ENCODE results near the gene C7. TPM values are rescaled to one million over a fixed set of nuclear protein-coding genes. Genes with fewer than 3 reads are reported as not detected.
"Not testable (repeated sequence)": the region's sequence is repeated elsewhere in the genome, so short reads cannot be mapped to it uniquely, and the experiment has no call there.

C7 gene
- total RNA-seq, 2 donors from 2014 or later = 68.2 to 147 TPM

GRCh38 chr5:41009232-41009631 is 99.9 kb downstream of the C7 start:
- Histone ChIP-seq H3K4me3 (no peak overlapping the region), H3K4me1 (replicated peaks) (no peaks in the 10 kb centered on the region), H3K27ac (no peak overlapping the region), H3K36me3 (no peaks in the 10 kb centered on the region), H3K9me3 (no peaks in the 10 kb centered on the region), H3K27me3 (replicated peaks; ENCODE audit: insufficient read depth) (no peaks in the 10 kb centered on the region)
- no peak for TF ChIP-seq POLR2AphosphoS5 (IDR thresholded peaks at IDR 0.05)
- no peak for TF ChIP-seq POLR2A (IDR thresholded peaks at IDR 0.05)
- TF ChIP-seq, protein P1, sequence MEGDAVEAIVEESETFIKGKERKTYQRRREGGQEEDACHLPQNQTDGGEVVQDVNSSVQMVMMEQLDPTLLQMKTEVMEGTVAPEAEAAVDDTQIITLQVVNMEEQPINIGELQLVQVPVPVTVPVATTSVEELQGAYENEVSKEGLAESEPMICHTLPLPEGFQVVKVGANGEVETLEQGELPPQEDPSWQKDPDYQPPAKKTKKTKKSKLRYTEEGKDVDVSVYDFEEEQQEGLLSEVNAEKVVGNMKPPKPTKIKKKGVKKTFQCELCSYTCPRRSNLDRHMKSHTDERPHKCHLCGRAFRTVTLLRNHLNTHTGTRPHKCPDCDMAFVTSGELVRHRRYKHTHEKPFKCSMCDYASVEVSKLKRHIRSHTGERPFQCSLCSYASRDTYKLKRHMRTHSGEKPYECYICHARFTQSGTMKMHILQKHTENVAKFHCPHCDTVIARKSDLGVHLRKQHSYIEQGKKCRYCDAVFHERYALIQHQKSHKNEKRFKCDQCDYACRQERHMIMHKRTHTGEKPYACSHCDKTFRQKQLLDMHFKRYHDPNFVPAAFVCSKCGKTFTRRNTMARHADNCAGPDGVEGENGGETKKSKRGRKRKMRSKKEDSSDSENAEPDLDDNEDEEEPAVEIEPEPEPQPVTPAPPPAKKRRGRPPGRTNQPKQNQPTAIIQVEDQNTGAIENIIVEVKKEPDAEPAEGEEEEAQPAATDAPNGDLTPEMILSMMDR (IDR thresholded peaks at IDR 0.05) = no peak
- WGBS = 89% methylated on average over 4 of the region's 4 CpGs
- no peak for DNase-seq (ENCODE audit: low spot score)
- intact Hi-C loops (cut with DNase I) = no loop called here

DNA sequence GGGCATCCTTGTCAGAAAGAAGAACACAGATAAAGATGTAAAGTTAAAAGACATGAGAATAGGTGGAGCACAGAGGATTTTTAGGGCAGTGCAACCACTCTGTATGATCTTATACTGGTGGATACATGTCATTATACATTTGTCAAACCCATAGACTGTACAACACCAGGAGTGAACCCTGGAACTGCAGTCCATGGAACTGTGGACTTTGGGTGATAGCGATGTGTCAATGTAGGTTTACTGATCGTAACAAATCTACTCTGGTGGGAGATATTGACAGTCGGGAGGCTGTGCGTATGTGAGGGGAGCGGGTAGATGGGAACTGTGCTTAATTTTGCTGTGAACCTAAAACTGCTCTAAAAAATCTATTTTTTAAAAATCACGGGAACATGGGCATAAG is 101.3 kb downstream of the C7 start:
- H3K9me3 ChIP-seq = no peaks in the 10 kb centered on the region
- H3K4me3 ChIP-seq = no peak overlapping the region
- no peak overlapping the region for H3K27ac ChIP-seq
- no peaks in the 10 kb centered on the region for H3K27me3 ChIP-seq (replicated peaks; ENCODE audit: insufficient read depth)
- H3K36me3 ChIP-seq = no peaks in the 10 kb centered on the region
- TF ChIP-seq POLR2AphosphoS5 (IDR thresholded peaks at IDR 0.05) = no peak
- TF ChIP-seq, protein P1 (IDR thresholded peaks at IDR 0.05) = no peak
- no peaks in the 10 kb centered on the region for H3K4me1 ChIP-seq (replicated peaks)
- WGBS = 98% methylated on average over 6 of the region's 6 CpGs
- intact Hi-C loops (cut with DNase I) = no loop called here
- DNase-seq (ENCODE audit: low spot score) = no peak

DNA sequence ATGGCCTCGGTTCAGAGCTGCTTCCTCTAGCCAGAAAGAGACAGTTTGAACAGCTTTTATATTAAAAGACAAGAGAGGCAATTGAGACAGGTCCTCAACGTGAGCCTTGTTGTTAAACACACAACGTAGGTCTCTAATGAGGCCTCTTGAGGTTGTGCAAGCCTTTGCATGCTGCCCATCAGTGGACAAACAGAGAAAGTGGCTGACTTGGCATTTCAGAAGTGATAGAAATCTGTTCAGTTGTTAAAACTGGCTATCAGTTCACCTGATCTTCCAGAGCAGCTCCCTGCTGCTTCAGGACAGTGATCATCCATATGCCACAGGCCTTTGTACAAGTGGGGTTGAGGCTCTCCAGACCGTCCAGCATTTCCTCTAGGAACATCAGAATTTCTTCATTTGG is 103.0 kb downstream of the C7 start:
- H3K9me3 ChIP-seq = no peaks in the 10 kb centered on the region
- no peaks in the 10 kb centered on the region for H3K27me3 ChIP-seq (replicated peaks; ENCODE audit: insufficient read depth)
- H3K4me3 ChIP-seq = no peak overlapping the region
- H3K4me1 ChIP-seq (replicated peaks) = no peaks in the 10 kb centered on the region
- no peak overlapping the region for H3K27ac ChIP-seq
- TF ChIP-seq POLR2AphosphoS5 (IDR thresholded peaks at IDR 0.05) = no peak
- TF ChIP-seq POLR2A (IDR thresholded peaks at IDR 0.05) = no peak
- DNase-seq (ENCODE audit: low spot score) = no peak
- no peaks in the 10 kb centered on the region for H3K36me3 ChIP-seq
- WGBS = 32% methylated on average over 4 of the region's 4 CpGs
- intact Hi-C loops (cut with DNase I) = no loop called here

DNA sequence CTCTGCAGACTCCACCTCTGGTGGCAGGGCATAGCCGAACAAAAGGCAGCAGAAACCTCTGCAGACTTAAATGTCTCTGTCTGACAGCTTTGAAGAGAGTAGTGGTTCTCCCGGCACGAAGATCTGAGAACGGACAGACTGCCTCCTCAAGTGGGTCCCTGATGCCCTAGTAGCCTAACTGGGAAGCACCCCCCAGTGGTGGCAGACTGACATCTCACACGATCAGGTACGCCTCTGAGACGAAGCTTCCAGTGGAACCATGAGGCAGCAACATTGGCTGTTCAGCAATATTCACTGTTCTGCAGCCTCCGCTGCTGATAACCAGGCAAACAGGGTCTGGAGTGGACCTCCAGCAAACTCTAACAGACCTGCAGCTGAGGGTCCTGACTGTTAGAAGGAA is 113.3 kb downstream of the C7 start:
- H3K27me3 ChIP-seq (replicated peaks; ENCODE audit: insufficient read depth); intact Hi-C loops (cut with DNase I); H3K9me3 ChIP-seq; H3K4me3 ChIP-seq; H3K36me3 ChIP-seq; H3K4me1 ChIP-seq (replicated peaks); DNase-seq (ENCODE audit: low spot score); H3K27ac ChIP-seq: not testable (repeated sequence)
- 93% methylated on average over 8 of the region's 8 CpGs for WGBS

Small RNA genes within 50 kb of the gene (small RNA-seq; reads per million reads assigned to genes)
- gene AC114967.1 (0 to 0.09 reads per million in 2 donors), gene RNU7-161P (0 reads per million in 2 donors)

Other genes with a start within 250 kb of the C7 start
- gene PTGER4, start 229.6 kb upstream of the C7 start, total RNA-seq = 10 to 100 TPM; 22.0 to 78.3 TPM
- 10 to 100 TPM; 11.9 to 17.6 TPM for gene TTC33, start 153.5 kb upstream of the C7 start, total RNA-seq
- 100 to 1,000 TPM in 1 of 2 donors, 10 to 100 TPM in 1; 64.9 to 110 TPM for gene PRKAA1, start 111.1 kb upstream of the C7 start, total RNA-seq
- gene RPL37, start 74.3 kb upstream of the C7 start, total RNA-seq = 100 to 1,000 TPM; 188 to 343 TPM
- 1 to 10 TPM; 1.3 to 5.4 TPM for gene CARD6, start 68.1 kb upstream of the C7 start, total RNA-seq
- 1 to 10 TPM in 1 of 2 donors, not detected in 1; 7.3 TPM for gene MROH2B, start 161.8 kb downstream of the C7 start, total RNA-seq